ENCODE measurements around the gene ERI3.

Gene ERI3

DNA sequence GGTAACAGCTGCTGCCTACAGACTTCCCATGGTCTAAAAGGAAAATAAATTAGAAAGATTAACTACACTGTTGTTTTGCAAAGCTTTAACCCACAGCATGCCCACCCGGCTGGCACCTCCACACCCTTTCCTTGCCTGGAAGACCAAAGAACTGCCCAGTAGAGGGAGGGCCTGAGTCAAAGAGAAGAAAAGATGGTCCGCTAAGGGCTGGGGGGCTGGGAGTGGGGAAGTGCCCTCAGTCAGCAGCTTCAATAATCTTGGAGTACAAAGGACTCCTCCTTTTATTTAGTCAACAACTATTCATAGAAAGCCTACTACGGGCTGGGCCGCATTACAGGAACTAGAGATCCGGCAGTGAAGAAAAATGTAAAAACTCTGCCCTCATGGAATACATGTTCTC lies 40.6 kb downstream of the ERI3 start:
- no peak for DNase-seq

DNA sequence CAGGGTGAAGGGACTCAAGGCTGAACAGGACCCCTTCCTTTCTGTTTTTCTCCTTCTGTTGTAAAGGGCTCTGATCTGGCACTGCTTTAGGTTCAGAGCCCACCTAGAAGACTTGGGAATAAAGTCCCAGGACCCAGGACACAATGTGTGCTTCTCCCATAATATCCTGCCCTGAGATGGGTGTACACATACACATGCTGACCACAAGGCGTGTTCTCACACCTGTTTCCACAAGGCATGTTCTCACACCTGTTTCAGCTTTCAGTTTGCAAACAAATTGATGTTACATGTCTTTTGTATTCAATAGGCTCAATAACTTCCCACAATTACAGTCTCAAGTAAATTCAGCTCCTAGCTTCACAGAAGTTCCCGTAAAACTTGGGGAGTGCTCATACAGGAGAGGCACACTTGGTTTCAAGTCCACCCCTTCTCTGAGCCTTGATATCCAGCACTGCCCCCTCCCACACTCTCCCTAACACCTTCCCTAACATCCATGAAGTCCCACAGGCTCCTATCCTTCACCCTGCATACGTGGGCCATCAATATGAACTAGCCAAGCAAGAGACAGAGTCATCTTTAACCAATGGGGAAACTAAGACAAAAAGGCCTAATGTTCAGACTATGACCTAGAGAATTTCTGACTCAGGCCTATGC lies 41.7 kb downstream of the ERI3 start:
- no peak for DNase-seq

DNA sequence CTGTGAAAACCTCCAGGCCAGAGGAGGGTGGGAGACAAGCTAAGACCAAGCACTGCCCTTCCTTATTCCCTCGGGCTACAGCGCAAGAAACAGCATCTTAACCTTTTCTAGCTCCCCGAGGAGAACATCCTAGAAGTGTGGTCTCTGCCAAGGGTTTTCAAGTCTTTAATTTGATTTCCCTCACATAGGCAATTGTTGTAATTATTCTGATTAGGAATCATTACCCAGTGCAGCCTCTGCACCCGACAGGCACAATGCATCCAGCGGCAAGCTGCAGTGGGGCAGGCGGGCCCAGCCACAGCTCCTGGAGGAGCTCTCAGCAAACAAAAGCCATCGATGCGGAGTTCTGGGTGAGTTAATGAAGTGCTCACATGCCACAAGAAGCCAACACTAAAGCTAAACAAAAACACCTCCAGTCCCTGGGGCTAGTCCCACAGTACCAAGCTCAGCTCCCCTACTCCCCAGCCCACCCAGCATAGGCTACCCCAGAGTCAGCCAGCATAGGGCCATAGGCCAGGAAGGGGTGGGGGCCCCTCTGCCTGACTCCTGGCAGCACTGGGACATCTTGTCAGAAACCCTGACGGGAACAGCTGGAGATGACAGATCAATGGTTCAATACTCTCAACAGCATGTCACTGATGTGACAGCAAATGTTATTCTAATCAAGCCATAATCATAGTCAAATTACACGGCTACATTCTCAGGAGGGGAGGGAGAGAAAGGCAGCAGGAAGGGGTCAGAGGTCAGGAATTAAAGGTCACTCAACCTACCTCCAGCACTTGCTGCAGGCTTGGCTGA lies 42.5 kb downstream of the ERI3 start:
- no peak for DNase-seq

DNA sequence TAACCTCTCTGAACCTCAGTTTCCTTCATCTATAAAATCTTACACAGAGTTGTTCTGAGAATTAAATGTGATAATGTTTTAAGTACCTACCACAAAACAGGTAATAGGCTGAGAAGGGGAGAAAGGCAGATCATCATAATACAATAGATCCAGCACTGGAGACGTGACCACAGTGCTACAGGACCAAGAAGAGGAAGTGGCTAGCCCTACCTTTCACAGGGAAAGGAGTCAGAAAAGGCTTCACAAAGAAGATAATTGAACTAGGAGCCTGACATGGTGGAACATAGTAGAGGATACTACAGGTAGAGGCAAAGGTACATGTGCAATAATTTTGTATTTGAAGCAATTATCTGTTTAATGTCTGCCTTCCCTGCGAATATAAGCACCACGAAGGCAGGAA lies 45.1 kb downstream of the ERI3 start:
- no peak for DNase-seq

DNA sequence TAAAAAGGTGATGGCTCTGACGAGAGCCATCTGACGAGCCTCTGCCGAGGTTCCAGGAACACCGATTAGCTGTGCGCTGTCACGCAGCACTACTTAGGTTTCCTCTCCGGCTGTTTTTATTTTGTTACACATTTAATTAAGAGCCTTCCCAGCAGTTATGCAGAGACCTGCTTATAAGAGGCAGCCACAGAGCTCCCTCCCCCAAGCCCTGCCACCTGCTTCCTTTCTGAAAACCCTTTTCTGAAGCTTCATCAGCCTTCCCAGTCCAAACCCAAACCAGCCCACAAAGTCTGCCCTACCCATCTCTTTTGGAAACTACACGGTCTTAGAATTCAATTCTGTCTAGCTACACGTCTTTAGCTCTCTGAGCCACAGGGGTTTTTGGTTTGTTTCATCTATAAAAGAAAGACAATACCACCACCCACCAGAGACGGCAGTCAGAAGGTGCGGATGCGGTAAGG lies 49.1 kb downstream of the ERI3 start:
- DNase-seq, result no peak

DNA sequence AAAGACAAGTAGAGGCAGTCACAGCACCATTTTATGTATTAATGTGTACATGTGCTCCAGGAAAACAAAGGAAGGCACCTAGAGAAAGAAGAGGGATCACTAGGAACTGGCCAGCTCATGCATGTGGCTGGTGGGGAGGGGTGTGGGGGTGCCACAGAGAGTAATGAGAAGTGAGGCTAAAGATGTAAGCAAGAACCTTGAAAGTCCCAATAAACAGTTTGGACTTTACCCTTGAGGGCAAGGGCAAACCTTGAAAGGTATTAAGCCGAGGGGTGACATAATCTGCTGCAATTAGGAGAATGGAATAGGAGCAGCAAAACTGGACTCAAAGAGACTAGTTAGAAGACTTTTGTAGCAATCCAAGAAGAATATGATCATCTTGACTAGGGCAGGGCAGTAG lies 51.5 kb downstream of the ERI3 start:
- no peak for DNase-seq

DNA sequence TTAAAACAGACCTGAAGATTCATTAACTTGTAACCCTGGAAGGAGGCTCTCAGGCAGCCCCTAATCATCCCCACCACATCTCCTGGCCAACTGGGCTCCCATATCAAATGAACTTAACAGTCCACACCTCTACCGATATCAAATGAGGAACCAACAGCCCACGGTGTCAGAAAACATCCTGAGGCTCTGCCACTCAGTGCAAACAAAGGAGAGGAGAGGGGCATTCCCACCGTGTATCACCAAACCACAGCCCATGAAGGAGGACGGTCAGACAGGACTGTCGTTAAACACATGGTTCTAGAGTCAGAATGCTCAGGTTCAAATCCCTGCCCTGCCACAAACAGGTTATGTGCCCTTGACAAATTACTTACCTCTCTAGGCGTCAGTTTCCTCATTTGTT lies 52.5 kb downstream of the ERI3 start:
- DNase-seq, result no peak

DNA sequence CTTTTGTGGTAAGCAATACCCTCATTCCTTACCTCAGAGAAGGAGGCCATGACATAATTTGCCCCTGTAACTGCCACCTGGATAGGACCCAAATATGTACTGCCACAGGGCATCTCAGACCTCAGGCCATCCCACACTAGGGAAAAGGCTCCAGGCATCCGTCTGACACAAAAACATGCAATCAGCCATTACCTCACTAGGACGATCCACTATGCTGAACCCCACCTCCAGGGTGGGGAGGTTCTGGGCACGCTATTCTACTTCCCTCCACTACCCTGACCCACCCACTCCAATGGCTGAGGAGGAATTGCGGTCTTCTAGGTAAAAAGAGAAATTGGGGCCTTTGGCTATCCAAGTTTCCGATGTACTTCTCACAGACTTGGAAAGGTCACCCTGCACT lies 53.6 kb downstream of the ERI3 start:
- DNase-seq, result no peak

DNA sequence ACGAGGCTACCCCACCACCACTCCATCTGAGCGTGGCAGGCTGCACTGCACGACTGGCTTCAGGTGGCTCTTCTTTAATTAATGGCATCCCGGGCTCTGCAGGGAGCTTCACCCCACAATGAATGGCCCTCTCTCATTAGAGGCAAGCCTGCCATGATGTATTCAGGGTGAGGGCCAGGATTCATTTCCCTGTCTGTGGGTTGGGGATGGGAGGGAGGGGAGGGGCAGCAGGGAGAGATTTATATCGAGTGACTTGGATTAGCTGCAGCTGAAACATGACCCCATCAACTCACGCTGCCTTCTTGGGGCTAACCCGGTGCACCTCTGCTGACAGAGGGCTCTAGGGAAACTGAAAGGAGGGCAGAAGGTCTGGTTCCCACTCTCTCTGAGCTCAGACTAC lies 54.2 kb downstream of the ERI3 start:
- no peak for DNase-seq

DNA sequence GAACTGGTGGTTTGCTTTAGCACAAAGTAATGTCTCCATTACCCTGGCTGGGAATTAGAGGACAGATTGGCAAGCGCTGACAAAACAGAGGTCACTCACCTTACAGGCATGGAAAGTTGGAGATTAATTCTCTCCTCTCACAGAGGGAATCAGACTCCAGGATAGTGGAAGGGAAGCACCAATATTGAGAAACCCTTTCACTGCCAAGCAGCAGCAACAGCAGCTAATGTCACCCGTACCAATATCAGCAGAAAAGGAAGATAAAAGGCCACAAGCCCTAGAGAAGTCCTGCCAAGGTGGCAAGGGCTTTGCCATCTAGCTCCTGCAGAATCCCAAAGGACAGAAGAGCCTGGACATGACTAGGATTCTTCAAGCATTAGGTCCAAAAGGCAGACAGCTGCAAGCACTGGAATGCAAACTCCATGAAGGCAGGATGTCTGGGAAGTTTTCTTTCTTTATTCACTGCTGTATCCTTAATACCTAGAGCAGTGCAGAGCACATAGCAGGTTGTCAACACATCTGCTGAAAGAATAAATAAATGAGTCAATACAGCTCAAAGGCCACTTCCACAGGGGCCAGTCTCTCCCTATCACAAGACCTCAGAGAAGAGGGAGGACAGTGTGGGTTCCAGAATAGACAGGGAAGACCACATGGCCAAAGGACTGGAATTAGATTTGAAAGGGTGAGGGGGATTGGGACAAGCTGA lies 57.2 kb downstream of the ERI3 start:
- DNase-seq, result no peak

DNA sequence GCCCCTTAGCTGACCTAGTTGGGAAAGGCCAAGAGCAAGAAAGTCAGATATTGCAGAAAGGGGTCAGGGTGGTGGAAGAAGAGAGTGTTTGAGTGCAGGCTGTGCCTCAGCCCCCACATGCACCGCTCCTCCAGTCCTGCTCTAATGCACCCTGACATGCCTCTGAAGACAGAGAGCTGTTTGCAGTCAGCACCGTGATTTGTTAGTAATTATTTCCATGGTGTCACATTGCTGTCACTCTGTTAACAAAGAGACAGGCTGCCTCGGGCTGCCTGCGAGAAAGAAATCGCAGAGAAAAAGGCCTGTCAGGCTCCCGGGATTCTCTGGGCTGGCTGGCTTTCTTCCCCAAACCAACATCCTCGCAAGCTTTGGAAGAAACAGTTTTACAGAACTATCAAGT lies 58.3 kb downstream of the ERI3 start:
- no peak for DNase-seq

DNA sequence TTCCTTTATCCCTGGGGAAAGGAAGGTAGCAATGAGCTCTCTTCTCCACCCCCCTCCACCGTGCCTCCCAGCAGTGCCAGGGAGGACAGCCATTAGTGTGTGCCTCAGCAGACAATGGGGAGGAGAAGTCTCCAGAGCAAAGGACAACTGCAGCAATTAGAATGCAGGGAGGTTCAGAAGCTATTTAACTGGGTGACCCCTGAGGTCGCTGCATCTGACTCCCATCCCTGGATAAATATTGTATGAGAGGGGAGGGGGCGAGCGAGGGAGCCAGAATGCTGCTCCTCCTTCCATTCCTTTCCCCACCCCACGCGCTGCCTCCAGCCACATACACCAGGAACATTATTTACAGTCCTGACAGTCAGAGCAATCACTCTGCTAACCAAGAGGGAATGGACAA lies 59.0 kb downstream of the ERI3 start:
- DNase-seq, result no peak

DNA sequence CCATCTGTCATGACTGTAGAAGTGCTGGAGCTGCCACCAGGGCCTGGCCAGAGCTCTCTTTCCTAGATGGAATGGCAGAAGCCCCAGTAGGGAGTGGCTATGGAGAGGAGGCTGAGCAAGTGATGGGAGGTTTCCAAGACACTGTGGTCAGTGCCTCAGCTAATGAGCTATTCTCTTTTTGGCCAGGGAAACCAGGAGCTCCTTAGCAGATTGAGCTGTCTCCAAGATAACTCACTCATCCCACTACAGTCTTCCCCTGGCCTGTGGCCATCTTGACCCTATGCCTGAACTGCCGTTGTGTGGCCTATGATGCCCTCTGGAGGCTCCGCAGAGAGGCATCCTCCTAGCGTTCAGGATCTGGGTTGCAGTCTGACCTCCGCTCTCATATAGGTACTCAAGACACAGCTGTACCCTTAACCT lies 60.5 kb downstream of the ERI3 start:
- no peak for DNase-seq

DNA sequence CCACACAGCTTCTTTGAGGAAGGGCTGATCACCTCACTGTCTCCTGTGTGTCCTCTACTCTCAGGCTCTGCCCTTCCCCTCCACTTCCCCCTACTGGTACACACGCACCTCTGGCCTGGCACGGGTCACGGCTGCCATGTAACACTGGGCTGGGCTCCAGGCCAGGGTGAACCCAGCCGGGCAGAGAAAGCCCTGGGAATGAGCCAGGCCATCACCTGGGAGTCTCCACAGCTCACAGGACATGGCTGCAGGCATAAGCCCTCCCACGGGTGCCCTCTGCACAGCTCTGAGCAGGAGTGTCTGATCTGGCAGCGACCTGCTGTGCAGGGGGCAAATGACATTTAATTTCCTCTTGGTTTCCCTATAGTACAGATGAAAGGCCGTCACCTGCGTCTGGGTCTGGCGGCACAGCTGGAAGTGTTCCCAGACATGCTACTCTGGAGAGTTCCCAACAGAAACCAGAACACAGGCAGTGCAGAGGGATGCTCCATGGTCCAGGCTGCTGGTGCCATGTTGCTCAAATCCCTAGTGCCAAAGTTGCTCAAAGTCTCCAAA lies 61.2 kb downstream of the ERI3 start:
- DNase-seq, result no peak

DNA sequence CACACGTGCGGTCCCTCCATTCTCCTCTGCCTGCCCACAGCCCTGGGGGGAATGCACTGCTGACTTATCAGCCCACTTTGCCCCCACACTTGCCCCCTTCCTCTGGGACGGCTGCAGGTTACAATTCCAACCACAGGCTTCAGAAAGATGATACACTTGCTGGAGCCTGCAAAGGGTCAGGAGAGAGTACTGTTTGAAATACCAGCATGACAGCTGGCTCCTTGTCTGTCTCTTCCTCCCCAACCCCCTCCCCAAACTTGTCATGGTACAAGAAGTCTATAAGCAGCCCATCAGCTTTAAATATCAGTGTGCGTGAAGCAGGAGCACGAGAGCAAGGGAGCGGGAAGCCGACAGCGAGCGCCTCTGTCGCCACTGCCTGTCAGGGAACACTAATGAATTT lies 62.4 kb downstream of the ERI3 start:
- no peak for DNase-seq

DNA sequence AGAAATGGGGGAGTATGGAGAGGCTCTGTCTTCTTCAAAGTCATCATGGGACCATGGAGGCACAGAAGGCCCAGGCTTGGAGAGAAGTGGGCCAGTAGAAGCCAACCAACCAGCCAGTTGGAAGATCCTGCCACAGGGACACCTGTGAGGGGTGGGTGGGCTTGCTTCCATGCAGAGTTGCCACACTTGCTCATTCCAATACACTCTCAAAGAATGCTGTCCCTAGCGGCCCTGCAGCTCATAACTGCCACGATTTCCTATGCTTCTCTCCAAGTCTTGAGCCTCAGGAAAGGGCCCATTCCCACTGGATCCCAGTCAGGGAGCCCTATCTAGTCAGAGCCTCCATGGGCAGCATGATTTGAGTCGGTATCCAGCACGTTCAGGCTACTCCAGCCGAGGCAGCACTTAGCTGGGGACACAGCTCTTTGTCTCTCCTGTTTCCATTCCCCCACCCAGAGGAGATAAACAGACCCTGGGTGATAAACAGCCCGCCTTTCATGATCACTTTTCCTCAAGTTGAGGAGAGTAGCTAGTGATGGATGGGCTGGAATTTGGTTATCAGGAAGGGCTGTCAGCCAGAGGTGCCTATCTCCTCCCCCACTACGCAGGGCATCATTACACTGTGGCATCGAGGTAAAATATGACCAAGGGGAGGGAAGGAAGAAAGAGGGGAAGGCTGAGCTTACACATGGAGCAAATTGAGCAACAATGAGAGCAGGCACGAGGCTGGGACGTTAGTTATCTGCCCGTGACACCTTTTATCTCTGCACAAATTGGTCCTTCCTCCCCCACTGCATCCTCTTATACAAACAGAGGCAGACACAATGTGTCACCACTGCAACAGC lies 64.6 kb downstream of the ERI3 start:
- DNase-seq, result no peak

DNA sequence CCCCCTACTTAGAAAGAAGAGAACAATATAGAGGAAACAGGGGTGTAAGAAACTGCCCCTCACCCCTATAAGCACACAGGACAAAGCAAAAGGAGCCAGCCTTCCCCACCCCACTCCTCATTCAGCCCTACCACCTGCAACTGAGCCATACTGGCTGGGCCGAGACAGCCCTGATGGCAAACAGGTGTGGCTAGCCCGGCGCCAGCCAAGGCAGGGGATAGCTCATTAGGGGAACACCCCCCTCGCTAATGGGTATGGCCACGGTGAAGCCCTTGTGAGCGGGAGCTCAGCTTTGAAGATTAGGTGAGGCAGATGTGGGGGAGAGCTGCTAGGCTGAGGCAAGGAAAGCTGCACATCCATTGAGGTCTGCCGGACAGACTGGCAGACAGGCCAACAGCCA lies 65.5 kb downstream of the ERI3 start:
- no peak for DNase-seq

DNA sequence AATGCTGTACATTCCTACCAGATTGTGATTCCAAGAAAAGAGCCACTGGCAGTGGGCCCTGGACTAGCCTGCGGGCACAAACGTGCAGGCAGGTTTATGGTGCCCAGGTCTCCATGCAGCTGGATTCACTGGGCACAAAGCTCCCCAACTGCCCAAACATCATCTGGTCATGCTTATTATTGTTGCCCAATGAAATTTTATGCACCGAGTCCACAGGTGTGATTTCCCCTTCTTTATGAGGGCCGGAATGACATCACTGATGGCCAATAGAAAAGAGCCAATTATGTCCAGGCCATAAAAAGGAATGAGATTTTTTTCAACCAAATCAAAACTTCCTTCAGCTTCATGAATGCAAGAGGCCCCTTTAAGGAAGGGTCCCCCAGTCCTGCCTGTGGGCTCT lies 66.2 kb downstream of the ERI3 start:
- DNase-seq, result no peak

DNA sequence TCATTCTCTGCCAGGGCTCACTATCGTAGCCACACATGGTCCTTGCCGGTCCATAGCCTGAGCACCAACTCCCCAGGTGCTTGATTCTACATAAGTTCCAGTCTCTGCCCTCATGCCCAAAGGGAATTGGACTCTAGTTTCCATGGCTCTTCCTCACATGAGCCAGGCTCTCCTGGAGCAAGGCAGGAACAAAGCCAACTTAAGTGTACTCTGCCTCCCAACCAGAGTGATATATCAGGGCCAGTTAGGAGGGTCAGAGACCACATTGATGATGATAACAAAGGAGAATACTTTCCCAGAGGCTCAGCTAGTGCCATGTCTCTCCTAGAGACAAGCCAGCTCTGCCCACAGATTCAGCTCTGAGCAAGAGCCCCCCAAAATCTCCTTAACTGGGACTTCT lies 70.9 kb downstream of the ERI3 start:
- DNase-seq, result no peak

DNA sequence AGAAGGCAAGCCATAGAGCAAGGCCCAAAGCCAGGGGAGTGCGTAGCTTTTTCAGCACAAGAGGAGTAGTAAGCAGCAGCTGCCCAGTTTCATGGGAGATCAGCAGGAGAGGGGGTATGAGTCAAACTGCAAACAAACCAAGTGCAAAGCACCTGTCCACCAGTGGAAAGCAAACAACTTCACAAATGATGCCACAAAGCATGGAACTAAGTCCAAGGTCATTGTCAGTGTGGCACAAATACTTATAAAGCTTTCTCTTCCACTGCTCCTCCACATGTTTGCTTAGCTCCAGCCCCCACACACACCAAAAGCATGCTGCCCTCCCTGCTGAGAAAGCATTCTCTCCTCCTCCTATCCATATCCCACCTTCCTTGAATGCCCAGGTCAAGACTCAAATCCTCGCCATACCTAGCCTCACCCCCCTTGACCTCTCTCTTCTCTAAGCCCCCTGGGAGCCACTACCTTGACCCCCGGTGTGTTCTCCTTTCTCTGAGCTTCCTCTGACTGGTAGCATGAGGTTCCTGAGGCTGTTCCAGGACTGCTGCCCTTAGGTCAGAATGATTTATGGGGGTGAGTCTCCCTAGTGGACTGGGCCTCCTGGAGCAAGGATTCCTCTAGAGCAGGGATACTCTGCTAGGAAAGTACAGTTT lies 71.4 kb downstream of the ERI3 start:
- no peak for DNase-seq

DNA sequence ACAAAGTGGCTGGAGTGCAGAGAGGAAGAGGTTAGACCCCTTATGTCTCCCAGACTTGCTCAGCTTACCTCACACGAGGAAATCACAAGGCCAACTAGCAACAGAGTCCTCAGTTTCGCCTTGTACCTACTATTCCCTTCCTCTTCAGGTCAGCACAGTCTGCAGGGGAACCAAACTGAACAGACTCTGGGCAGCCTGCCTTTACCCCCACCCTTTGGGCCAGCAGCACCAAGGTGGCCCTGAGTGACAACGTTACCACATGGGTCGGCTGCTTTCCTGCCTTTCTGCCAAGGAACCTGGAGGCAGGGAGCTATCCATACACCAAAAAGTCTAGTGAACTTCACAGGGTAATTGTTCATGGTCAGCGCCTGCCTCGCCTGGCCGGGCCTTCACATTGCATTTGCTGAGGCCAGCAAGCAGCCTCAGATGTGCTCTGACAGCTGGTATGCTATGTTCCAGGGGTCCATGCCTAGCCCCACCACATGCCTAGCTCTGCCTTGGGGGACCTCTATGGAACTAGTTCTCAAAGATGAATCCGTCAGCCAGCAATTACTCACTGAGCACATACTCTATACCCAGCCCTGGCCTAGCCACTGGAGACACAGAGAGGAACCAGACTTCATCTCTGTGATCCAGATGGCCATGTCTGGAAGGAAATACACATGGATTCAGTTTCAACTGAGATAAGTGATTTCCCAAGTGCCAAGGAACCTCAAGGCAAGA lies 72.2 kb downstream of the ERI3 start:
- no peak for DNase-seq
